Measurements from ENCODE around the gene EMILIN1.
A peak's percentile ranks its signal among the peaks of the same experiment; 100 is the strongest.

The EMILIN1 gene

DNA sequence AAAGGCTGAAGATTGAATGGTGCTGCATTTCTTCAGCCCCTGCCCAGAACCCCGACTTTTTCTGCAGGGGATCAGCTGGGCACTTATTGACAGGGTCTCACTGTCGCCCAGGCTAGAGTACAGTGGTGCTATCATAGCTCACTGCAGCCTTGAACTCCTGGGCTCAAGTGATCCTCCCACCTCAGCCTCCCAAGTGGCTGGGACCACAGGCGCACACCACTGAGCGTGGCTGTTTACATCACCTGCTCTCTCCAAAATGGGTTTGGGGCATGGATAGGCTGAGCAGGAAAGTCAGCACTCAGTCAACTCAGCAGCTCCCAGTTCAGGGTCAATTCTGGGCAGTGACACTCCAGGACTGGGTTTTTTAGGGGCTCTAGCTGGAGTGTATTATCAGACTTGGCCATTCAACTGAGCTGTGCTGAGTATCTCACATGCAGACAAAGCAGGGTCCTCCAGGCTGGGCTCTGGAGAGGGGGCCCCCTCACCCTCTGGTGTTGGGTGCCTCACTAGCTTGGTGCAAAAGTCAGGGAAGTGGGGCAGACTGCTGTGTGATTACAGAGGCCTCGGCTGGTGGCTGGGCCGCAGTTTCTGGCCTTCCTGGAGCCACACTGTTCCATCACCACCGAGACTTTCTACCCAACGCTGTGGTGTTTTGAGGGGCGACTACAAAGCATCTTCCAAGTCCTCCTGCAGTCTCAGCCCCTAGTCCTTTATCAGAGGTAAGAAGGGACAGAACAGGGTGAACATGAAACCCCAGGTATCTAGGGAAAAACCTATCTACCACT is 49.7 kb downstream of the EMILIN1 start:
- no peak for DNase-seq

DNA sequence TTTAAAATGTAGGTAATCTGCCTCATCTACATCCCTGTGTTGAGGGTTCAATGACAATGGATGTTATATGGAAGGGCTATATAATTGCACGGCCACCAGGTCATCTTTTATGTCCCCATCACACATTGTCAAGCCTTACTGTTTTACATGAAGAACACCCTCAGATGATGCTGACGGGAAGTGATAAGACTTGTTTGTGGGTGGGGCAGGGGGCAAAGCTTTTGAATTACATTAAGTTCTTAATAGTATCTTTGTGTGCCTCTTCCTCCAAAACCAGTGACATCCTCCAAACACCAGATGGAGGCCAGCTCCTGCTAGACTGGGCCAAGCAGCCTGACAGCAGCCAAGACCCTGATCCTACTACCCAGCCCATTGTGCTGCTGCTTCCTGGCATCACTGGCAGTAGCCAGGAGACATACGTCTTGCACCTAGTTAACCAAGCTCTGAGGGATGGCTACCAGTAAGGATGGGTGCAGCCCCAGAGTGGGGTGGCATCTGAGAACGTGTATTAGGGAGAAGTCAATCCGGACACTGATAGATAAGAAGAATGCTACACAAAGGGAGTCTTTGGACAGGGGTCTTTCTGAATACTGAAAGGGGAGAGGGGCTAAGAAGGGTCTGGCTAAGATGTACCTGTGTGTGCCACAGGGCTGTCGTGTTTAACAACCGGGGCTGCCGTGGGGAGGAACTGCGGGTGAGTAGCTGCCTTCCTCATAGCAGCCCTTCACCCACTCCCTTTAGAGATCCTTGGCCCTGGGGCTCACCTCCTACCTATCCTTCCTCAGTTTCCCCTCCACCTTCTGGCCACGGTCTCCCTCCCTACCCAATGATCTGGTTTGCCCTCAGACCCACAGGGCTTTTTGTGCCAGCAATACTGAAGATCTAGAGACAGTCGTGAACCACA is 50.5 kb downstream of the EMILIN1 start:
- no peak for DNase-seq

DNA sequence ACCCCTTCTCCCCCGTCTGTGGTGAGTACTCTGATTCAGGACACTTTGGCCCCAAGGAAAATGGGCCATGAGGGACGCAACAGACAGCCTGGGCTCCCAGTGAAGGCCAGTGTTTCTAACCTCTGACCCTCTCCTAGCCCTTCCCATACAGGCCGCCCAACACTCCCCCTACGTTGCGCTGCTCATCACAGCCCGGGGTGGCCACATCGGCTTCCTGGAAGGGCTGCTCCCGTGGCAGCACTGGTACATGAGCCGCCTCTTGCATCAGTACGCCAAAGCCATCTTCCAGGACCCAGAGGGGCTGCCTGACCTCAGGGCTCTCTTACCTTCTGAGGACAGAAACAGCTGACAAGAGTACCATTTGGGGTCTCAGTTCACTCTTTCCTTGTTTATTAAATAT is 52.0 kb downstream of the EMILIN1 start:
- DNase-seq: no peak

DNA sequence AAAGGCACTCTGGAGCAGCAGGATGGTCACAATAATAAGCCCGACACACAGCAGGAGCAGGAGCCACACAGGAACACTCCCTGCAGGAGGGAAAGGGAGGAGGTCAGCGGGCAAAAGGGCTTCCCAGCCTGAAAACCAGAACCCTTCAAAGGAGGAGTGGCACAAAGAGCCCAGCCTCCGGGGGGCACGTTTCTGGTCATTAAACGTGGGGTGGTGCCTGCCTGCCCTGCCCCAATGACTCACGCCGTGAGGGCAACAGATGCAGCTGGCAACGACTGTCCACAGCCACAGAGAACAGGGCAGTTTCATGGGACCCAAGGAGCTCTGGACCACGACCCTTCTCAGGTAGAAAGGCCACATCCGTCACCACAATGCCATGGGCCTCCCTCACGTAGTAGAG is 53.0 kb downstream of the EMILIN1 start:
- DNase-seq: no peak

DNA sequence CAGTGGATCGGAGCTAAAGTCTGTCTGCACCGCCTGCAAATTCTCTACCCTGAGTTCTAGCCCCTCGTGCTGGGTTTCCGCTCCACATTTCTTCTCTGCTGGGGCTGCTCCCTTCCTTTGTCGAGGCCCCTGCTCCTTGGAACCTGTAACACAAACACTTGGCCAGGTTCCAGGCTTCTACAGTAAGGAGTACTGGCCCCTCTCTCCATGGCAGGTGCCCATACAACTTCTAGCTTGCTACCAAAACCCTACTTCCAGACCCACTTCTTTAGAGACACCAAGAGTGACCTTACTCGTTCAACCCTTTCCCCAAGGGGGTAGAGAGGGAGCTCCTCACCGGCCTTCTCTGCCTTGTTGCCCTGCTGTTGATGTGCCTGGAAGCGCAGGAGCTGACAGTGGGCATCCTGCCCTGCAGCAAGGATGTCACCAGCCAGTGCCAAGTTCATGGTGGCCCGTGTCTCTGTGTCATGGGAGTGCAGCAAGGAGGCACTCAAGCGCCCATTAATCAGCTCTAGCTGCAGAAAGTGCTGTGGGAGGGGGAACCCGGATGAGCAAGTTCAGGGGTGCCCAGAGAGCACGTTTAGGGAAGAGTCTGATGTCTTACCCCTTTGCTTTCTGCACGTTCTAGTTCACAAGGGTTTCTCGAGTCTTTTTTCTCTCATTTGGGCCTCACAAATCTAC is 54.9 kb downstream of the EMILIN1 start:
- no peak for DNase-seq

DNA sequence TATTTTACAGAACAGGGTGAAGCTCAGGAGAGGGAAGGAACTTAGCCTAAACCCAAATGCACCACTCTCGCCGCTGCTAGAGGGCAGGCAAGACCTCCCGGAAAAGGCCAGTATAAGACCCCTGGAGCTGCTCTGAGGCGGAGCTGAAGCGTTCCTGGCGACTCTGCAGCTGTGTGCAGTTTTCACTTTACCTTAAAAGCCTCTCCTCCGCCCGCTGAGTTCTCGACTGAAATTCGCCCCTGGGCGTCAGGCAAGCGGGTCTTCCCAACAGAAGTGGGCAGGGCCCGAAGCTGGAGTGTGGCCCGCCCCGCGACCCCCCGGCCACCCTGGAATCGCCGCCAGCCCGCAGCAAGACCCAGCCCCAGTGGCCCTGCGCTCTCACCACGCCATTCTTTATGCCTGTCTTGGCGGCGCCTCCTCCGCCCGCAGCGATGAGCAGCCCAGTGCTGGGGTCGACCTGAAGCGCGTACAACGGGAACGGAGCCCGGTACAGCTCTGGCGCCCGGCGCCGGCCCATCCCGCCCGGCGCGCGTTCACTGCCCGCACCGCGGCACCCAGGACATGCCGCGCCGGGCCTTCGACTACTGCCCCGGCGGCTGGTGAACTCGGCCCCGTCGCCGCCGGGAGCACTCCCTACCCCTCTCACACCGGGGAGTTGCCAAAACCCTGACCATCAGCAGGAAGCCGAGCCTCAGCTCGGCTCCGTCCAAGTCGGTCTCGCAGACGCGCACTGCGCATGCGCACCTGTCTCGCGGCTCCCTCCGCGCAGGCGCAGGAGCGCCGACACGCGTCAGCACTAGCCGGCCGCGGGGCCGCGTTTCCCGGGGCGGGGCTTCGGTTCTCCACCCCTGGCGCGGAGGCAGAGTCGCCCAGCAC is 55.7 kb downstream of the EMILIN1 start, which contains the start of gene PREB:
TSS of gene PREB (minus strand) at position 732 of the 876 bp plus-strand sequence. CDS start at position 517, 215 bp downstream.
- peak; percentile 92 for DNase-seq

DNA sequence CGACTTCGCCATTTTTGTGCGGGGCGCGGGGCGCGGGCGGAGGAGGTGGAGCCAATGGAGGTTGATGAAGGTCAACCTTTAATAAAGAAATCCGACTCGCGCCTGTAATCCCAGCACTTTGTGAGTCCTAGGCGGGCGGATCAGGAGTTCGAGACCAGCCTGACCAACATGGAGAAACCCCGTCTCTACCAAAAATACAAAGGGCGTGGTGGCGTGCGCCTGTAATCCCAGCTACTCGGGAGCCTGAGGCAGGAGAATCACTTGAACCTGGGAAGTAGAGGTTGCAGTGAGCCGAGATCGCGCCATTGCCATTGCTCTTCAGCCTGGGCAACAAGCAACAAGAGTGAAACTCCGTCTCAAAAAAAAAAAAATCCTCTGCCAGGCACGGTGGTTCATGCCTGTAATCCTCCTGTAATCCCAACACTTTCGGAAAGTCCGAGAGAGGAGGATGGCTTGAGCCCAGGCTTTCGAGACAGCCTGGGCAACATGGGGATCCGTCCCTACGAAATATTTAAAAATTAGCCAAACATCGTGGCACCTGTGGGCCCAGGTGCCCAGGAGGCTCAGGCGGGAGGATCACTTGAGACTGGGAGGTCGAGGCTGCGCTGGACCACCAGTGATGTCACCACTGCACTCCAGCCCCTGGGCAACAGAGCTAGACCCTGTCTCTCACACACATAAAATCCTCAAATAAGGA is 56.5 kb downstream of the EMILIN1 start:
- DNase-seq: no peak

DNA sequence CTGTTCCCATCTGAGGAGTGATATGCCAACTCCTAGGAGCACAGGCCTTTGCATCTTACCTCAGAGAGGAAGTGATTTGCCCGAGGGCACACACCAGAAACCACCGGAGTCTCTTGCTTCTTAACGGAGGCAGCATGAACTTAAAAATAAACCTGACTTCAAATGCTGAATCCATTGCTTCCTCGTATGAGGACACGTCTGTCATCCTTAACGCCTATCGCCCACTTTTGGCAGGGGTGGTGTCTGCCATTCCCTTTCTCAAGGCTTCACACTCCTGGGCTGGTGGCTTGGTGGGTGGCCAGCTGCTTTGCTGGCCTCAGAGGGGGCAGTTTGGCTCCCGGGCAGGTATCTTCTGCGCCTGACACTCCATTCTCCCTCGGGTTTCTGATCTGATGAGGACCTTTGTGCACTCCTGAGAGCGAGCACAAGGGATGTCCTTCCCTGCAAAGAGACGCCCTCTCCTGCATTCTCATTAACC is 57.1 kb downstream of the EMILIN1 start:
- DNase-seq: no peak

Data from NCI-H510A (cell line).